ENCODE data around the gene CST11. TPM values are rescaled to one million over a fixed set of nuclear protein-coding genes. Genes with fewer than 3 reads are reported as not detected.

Gene CST11
- polyA plus RNA-seq, 2 of the 4 experiments (the other 2 are of a cell fraction): not detected

DNA sequence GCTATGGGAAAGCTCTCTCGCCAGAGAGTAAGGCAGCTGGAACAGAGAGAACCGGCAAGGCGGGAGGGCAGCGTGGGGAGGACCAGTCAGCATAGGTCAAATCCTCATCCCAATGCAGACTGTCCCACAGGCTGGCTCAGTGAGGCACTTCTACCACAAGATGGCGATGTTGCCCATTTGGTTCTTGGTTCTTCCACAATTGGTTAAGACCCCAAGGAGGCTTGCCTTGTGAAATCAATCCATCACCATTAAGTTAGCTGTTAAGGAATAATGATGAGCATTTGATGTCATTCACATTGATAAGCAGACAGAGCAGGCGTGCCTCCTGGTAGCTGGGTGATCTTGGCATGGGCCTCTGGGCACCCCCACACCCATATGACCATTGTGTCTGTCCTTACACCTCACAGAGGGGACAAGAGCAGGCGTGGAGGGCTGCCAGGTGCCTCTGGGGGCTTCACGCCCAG, 10.8 kb downstream of the CST11 start:
- Histone ChIP-seq H3K4me2 (no peak overlapping the region), H3K27ac (no peak overlapping the region), H3K4me1 (peaks cover 6% of the 10 kb centered on the region; the same call in 2 of the 3 replicates), H3K9me3 (no peaks in the 10 kb centered on the region), H3K4me3 (no peak overlapping the region)
- ATAC-seq: peak; percentile 79 to 93
- 2% methylated on average over 8 of the region's 8 CpGs for WGBS (ENCODE audit: missing lambda C conversion rate)
- TF ChIP-seq HDAC2 (IDR thresholded peaks at IDR 0.05) (no peak), RAD21 (conservative IDR thresholded peaks at IDR 0.05 in 1 of 2, IDR thresholded peaks at IDR 0.05 in 1 of 2) (peak; percentile 83 to 86), POLR2AphosphoS2 (conservative IDR thresholded peaks at IDR 0.05; ENCODE audit: low read length) (no peak), JUN (IDR thresholded peaks at IDR 0.05) (no peak), SMC3 (IDR thresholded peaks at IDR 0.05) (peak; percentile 78), FOSL2 (IDR thresholded peaks at IDR 0.05) (no peak), FOSL2 (CRISPR knock-in tag; IDR thresholded peaks at IDR 0.05) (no peak), CBX8 (IDR thresholded peaks at IDR 0.05) (no peak), PHF8 (IDR thresholded peaks at IDR 0.05; ENCODE audit: borderline replicate concordance, low read depth) (no peak)
- TF ChIP-seq, protein P1, sequence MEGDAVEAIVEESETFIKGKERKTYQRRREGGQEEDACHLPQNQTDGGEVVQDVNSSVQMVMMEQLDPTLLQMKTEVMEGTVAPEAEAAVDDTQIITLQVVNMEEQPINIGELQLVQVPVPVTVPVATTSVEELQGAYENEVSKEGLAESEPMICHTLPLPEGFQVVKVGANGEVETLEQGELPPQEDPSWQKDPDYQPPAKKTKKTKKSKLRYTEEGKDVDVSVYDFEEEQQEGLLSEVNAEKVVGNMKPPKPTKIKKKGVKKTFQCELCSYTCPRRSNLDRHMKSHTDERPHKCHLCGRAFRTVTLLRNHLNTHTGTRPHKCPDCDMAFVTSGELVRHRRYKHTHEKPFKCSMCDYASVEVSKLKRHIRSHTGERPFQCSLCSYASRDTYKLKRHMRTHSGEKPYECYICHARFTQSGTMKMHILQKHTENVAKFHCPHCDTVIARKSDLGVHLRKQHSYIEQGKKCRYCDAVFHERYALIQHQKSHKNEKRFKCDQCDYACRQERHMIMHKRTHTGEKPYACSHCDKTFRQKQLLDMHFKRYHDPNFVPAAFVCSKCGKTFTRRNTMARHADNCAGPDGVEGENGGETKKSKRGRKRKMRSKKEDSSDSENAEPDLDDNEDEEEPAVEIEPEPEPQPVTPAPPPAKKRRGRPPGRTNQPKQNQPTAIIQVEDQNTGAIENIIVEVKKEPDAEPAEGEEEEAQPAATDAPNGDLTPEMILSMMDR (IDR thresholded peaks at IDR 0.05): peak; percentile 89
- peak; percentile 81 to 92 for DNase-seq (ENCODE audit: low read depth in 1 of 2, low spot score in 1 of 2)
- CTCF ChIA-PET: interaction anchor here (0.7 to 10.0 kb wide), 48 partner anchors 8 to 1490 kb away, joined by 3 to 176 read pairs (median 4); partner anchors contain the start of genes CST11, CST9, NAPB and NXT1
- peak; percentile 56 for FAIRE-seq
- POLR2A ChIA-PET: no interaction called here

DNA sequence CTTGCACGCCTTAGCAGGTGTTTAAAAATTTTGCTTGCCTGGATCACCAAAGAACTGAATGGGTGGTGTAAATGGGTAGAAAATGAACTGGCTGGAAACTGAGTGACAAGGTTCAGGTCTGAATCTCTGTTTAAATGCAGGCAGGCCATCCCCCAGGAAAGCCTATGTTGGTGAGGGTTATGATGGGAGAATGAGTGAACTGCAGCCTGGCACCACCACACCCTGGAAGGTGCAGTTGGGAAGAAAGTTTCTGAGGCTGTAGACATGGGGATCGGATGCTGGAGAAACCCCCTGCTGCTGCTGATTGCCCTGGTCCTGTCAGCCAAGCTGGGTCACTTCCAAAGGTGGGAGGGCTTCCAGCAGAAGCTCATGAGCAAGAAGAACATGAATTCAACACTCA, 12.7 kb downstream of the CST11 start:
- FAIRE-seq (no peak), ATAC-seq (no peak), DNase-seq (ENCODE audit: low read depth in 1 of 2, low spot score in 1 of 2) (no peak)
- H3K27ac ChIP-seq: no peak overlapping the region
- 57% methylated on average over 2 of the region's 2 CpGs for WGBS (ENCODE audit: missing lambda C conversion rate)
- no peak overlapping the region for H3K4me3 ChIP-seq
- POLR2A ChIA-PET: no interaction called here
- H3K4me2 ChIP-seq: no peak overlapping the region
- H3K4me1 ChIP-seq: no peaks in the 10 kb centered on the region
- no peak for TF ChIP-seq JUNB (IDR thresholded peaks at IDR 0.05)
- no peak for TF ChIP-seq SREBF2 (IDR thresholded peaks at IDR 0.05)
- TF ChIP-seq NR3C1 (IDR thresholded peaks at IDR 0.05): no peak
- TF ChIP-seq HOXA7 (CRISPR knock-in tag; IDR thresholded peaks at IDR 0.05): no peak
- TF ChIP-seq RARB (CRISPR knock-in tag; IDR thresholded peaks at IDR 0.05): no peak
- TF ChIP-seq RNF2 (IDR thresholded peaks at IDR 0.05; ENCODE audit: borderline replicate concordance, low read depth): no peak
- no peak for TF ChIP-seq KDM1A (IDR thresholded peaks at IDR 0.05; ENCODE audit: low read depth)
- no peak for TF ChIP-seq PHF8 (IDR thresholded peaks at IDR 0.05; ENCODE audit: borderline replicate concordance, low read depth)
- no peak for TF ChIP-seq HOXB5 (CRISPR knock-in tag; IDR thresholded peaks at IDR 0.05)
- no peak for TF ChIP-seq RCOR1 (IDR thresholded peaks at IDR 0.05; ENCODE audit: low read depth, low read length)
- TF ChIP-seq CHD4 (IDR thresholded peaks at IDR 0.05; ENCODE audit: borderline replicate concordance): no peak
- TF ChIP-seq, protein P2, sequence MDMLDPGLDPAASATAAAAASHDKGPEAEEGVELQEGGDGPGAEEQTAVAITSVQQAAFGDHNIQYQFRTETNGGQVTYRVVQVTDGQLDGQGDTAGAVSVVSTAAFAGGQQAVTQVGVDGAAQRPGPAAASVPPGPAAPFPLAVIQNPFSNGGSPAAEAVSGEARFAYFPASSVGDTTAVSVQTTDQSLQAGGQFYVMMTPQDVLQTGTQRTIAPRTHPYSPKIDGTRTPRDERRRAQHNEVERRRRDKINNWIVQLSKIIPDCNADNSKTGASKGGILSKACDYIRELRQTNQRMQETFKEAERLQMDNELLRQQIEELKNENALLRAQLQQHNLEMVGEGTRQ (IDR thresholded peaks at IDR 0.05): no peak
- TF ChIP-seq HOXB13 (CRISPR knock-in tag; IDR thresholded peaks at IDR 0.05; ENCODE audit: low read depth): no peak
- TF ChIP-seq, protein P3, sequence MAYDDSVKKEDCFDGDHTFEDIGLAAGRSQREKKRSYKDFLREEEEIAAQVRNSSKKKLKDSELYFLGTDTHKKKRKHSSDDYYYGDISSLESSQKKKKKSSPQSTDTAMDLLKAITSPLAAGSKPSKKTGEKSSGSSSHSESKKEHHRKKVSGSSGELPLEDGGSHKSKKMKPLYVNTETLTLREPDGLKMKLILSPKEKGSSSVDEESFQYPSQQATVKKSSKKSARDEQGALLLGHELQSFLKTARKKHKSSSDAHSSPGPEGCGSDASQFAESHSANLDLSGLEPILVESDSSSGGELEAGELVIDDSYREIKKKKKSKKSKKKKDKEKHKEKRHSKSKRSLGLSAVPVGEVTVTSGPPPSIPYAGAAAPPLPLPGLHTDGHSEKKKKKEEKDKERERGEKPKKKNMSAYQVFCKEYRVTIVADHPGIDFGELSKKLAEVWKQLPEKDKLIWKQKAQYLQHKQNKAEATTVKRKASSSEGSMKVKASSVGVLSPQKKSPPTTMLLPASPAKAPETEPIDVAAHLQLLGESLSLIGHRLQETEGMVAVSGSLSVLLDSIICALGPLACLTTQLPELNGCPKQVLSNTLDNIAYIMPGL (CRISPR knock-in tag; IDR thresholded peaks at IDR 0.05; ENCODE audit: borderline replicate concordance): no peak
- TF ChIP-seq, protein P4, sequence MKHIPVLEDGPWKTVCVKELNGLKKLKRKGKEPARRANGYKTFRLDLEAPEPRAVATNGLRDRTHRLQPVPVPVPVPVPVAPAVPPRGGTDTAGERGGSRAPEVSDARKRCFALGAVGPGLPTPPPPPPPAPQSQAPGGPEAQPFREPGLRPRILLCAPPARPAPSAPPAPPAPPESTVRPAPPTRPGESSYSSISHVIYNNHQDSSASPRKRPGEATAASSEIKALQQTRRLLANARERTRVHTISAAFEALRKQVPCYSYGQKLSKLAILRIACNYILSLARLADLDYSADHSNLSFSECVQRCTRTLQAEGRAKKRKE (CRISPR knock-in tag; IDR thresholded peaks at IDR 0.05; ENCODE audit: low read depth): no peak
- no peak for TF ChIP-seq NPAS2 (CRISPR knock-in tag; IDR thresholded peaks at IDR 0.05; ENCODE audit: borderline replicate concordance)
- TF ChIP-seq, protein P5, sequence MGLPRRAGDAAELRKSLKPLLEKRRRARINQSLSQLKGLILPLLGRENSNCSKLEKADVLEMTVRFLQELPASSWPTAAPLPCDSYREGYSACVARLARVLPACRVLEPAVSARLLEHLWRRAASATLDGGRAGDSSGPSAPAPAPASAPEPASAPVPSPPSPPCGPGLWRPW (IDR thresholded peaks at IDR 0.05): no peak
- TF ChIP-seq FOSB (CRISPR knock-in tag; IDR thresholded peaks at IDR 0.05): no peak
- CTCF ChIA-PET: interaction anchor here (1.1 to 10.0 kb wide), 5 partner anchors 12 to 171 kb away, joined by 3 to 176 read pairs (median 21); partner anchors contain the start of gene CST9
- H3K9me3 ChIP-seq: no peaks in the 10 kb centered on the region

Data from A549 (cell line).